Measurements from ENCODE around the gene CD99. TPM values are rescaled to one million over a fixed set of nuclear protein-coding genes. Genes with fewer than 3 reads are reported as not detected.
A peak's percentile ranks its signal among the peaks of the same experiment; 100 is the strongest.

CD99 gene
- total RNA-seq, 4 donors from 2014 or later = 162 to 192 (median 179) TPM

- Histone ChIP-seq H3K4me3 (peak overlapping the region; percentile 94), H3K9me3 (no peaks in the 10 kb centered on the region), H3K4me1 (peaks cover 33% of the 10 kb centered on the region), H3K27ac (peak overlapping the region; percentile 95), H3K27me3 (no peaks in the 10 kb centered on the region), H3K36me3 (no peaks in the 10 kb centered on the region)
- TF ChIP-seq POLR2AphosphoS5 (IDR thresholded peaks at IDR 0.05) (no peak), POLR2A (IDR thresholded peaks at IDR 0.05) (no peak), EP300 (IDR thresholded peaks at IDR 0.05) (no peak), CTCF (IDR thresholded peaks at IDR 0.05) (no peak)
- DNase-seq (ENCODE audit: low spot score in 2 of 2) = no peak
- 85% methylated on average over 33 of the region's 37 CpGs for WGBS
These were observed 1.1 kb upstream of the CD99 start for GRCh38 chrX:2689773-2690666.

GRCh38 chrX:2691543-2692220 is 587 bp downstream of the CD99 start:
- Histone ChIP-seq H3K9me3 (no peaks in the 10 kb centered on the region), H3K4me3 (peak overlapping the region; percentile 94), H3K36me3 (no peaks in the 10 kb centered on the region), H3K4me1 (peaks cover 49% of the 10 kb centered on the region), H3K27ac (peak overlapping the region; percentile 95), H3K27me3 (no peaks in the 10 kb centered on the region)
- peak; percentile 82 to 87 for DNase-seq (ENCODE audit: low spot score in 2 of 2)
- TF ChIP-seq POLR2A (IDR thresholded peaks at IDR 0.05) = no peak
- under 1% methylated on average over 42 of the region's 42 CpGs for WGBS

- H3K36me3 ChIP-seq = no peaks in the 10 kb centered on the region
- peaks cover 57% of the 10 kb centered on the region for H3K4me1 ChIP-seq
- H3K27me3 ChIP-seq = no peaks in the 10 kb centered on the region
- 12% methylated on average over 24 of the region's 24 CpGs for WGBS
- peak overlapping the region; percentile 94 for H3K4me3 ChIP-seq
- H3K9me3 ChIP-seq = no peaks in the 10 kb centered on the region
- DNase-seq (ENCODE audit: low spot score in 2 of 2) = peak in 1 of 2 donors; percentile 86
- no peak for TF ChIP-seq POLR2A (IDR thresholded peaks at IDR 0.05)
- no peak for TF ChIP-seq EP300 (IDR thresholded peaks at IDR 0.05)
- TF ChIP-seq POLR2AphosphoS5 (IDR thresholded peaks at IDR 0.05) = no peak
- no peak for TF ChIP-seq CTCF (IDR thresholded peaks at IDR 0.05)
- H3K27ac ChIP-seq = peak overlapping the region; percentile 95
These were observed 1.4 kb downstream of the CD99 start for GRCh38 chrX:2692221-2693112.

- no peak for TF ChIP-seq CTCF (IDR thresholded peaks at IDR 0.05)
- Histone ChIP-seq H3K27ac (peak overlapping the region; percentile 95), H3K9me3 (no peaks in the 10 kb centered on the region), H3K27me3 (no peaks in the 10 kb centered on the region), H3K36me3 (no peaks in the 10 kb centered on the region), H3K4me3 (peak overlapping the region; percentile 94), H3K4me1 (peaks cover 66% of the 10 kb centered on the region)
- WGBS = 49% methylated on average over 15 of the region's 15 CpGs
- DNase-seq (ENCODE audit: low spot score in 2 of 2) = no peak
These were observed 2.3 kb downstream of the CD99 start for GRCh38 chrX:2693113-2694002.

GRCh38 chrX:2694914-2695267 is 3.8 kb downstream of the CD99 start:
- TF ChIP-seq CTCF (IDR thresholded peaks at IDR 0.05) (no peak), POLR2AphosphoS5 (IDR thresholded peaks at IDR 0.05) (no peak), EP300 (IDR thresholded peaks at IDR 0.05) (no peak), POLR2A (IDR thresholded peaks at IDR 0.05) (no peak)
- Histone ChIP-seq H3K27me3 (no peaks in the 10 kb centered on the region), H3K4me1 (peaks cover 80% of the 10 kb centered on the region), H3K27ac (peak overlapping the region; percentile 64), H3K36me3 (no peaks in the 10 kb centered on the region), H3K9me3 (no peaks in the 10 kb centered on the region), H3K4me3 (peak overlapping the region; percentile 94)
- no peak for DNase-seq (ENCODE audit: low spot score in 2 of 2)
- WGBS = 54% methylated on average over 7 of the region's 7 CpGs
